Astrocyte (in vitro differentiated cells and primary cell): ENCODE data around the gene RFX1. TPM values are rescaled to one million over a fixed set of nuclear protein-coding genes. Genes with fewer than 3 reads are reported as not detected.

Source experiments
- DNase-seq: peaks from one replicate; pipeline ENCODE4 v3.0.0-alpha.2; 2010; ENCODE audit warnings: low read depth
- FAIRE-seq: peaks from 2 replicates; lab custom pipeline; 2011; peaks lifted over from hg19 to GRCh38; lab: Jason Lieb, UNC
- H2AFZ ChIP-seq: 2 replicates; pipeline ENCODE4 v1.6.0; 2012; ENCODE audit warnings: low read depth, low read length, inconsistent platforms
- H3K27ac ChIP-seq: 2 replicates; pipeline ENCODE4 v1.5.1; 2011; ENCODE audit warnings: low read depth, low read length, inconsistent platforms
- H3K27me3 ChIP-seq: 2 replicates; pipeline ENCODE4 v1.6.0; 2011; ENCODE audit warnings: low read length, inconsistent platforms; ENCODE audit not compliant: insufficient read depth
- H3K36me3 ChIP-seq: 2 replicates; pipeline ENCODE4 v1.5.1; 2011; ENCODE audit warnings: low read length, inconsistent platforms; ENCODE audit not compliant: insufficient read depth
- H3K4me1 ChIP-seq: 2 replicates; pipeline ENCODE4 v1.5.1; 2011; ENCODE audit warnings: low read length, inconsistent platforms; ENCODE audit not compliant: insufficient read depth
- H3K4me2 ChIP-seq: 2 replicates; pipeline ENCODE4 v1.6.0; 2012; ENCODE audit warnings: low read length, inconsistent platforms
- H3K4me3 ChIP-seq: 2 replicates; pipeline ENCODE4 v1.5.1; 2011; ENCODE audit warnings: low read depth, mild to moderate bottlenecking, low read length, inconsistent platforms; ENCODE audit not compliant: insufficient read depth
- H3K79me2 ChIP-seq: 2 replicates; pipeline ENCODE4 v1.6.0; 2012; ENCODE audit warnings: mild to moderate bottlenecking, low read length, inconsistent platforms; ENCODE audit not compliant: insufficient read depth
- H3K9ac ChIP-seq: 2 replicates; pipeline ENCODE4 v1.6.0; 2012; ENCODE audit warnings: mild to moderate bottlenecking, low read length, inconsistent platforms
- H3K9me3 ChIP-seq: 2 replicates; pipeline ENCODE4 v1.5.1; 2012; ENCODE audit warnings: low read depth, mild to moderate bottlenecking, low read length, inconsistent platforms; ENCODE audit not compliant: insufficient read depth
- H4K20me1 ChIP-seq: 2 replicates; pipeline ENCODE4 v1.6.0; 2012; ENCODE audit warnings: low read length, inconsistent platforms; ENCODE audit not compliant: insufficient read depth
- H3K27ac Mint-ChIP-seq: one replicate; pipeline ENCODE4 v1.8.0; 2021; ENCODE audit warnings: mild to moderate bottlenecking, mixed read lengths; ENCODE audit not compliant: unreplicated experiment
- H3K27me3 Mint-ChIP-seq: one replicate; pipeline ENCODE4 v1.8.0; 2021; ENCODE audit warnings: low read depth, mixed read lengths; ENCODE audit not compliant: unreplicated experiment
- H3K36me3 Mint-ChIP-seq: one replicate; pipeline ENCODE4 v1.8.0; 2021; ENCODE audit warnings: low read depth, mixed read lengths; ENCODE audit not compliant: unreplicated experiment
- H3K4me1 Mint-ChIP-seq: one replicate; pipeline ENCODE4 v1.8.0; 2021; ENCODE audit warnings: low read depth, mixed read lengths; ENCODE audit not compliant: unreplicated experiment
- H3K4me3 Mint-ChIP-seq: one replicate; pipeline ENCODE4 v1.8.0; 2021; ENCODE audit warnings: mild to moderate bottlenecking, moderate library complexity, mixed read lengths; ENCODE audit not compliant: unreplicated experiment
- H3K9me3 Mint-ChIP-seq: one replicate; pipeline ENCODE4 v1.8.0; 2021; ENCODE audit warnings: mild to moderate bottlenecking, mixed read lengths; ENCODE audit not compliant: unreplicated experiment
- CTCF ChIP-seq: IDR thresholded peaks from 2 replicates; pipeline ENCODE4 v1.5.1; 2011; ENCODE audit warnings: low read depth, mild to moderate bottlenecking, inconsistent platforms, low read length, moderate library complexity; ENCODE audit not compliant: insufficient read depth
- EZH2 ChIP-seq: IDR thresholded peaks from 2 replicates; pipeline ENCODE4 v1.6.1; 2012; ENCODE audit warnings: mild to moderate bottlenecking, low read length, inconsistent platforms; ENCODE audit not compliant: insufficient read depth
- total RNA-seq: library from RNA; stranded (reverse); gene quantifications from 2 replicates; pipeline ENCODE4 v1.2.1, GENCODE V29; 2021

Gene RFX1
- total RNA-seq, 1 donor from 2014 or later: 11.8 TPM

DNA sequence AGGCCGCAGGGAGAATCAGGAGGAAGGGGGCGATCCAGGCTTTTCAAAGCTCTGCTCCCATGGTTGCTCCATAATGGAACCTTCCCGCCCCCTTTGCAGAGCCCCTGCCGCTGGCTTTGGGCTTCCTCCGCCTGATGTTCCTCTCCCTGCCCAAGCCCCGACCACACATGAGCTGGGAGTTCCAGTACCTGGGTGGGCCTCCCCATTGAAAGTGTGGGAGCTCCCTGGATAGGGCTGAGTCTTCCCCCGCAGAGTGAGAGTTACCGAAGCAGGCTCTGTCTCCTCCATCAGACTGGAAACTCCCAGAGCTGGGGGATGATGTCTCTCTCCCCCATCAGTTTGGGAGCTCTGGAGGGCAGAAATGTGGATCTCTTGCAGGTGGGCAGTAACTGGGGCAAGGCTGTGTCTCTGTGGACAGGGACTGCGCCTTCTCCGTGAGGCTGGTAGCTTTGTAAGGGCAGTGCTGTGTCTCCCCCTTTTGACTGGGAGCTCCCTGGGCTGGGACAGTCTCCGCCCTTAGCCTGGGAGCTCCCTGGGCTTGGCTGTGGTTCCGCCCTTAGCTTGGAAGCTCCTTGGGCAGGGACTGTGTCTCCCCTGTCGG, 53.1 kb downstream of the RFX1 start:
- no peak for FAIRE-seq
- Histone ChIP-seq H3K9ac (peak overlapping the region; percentile 83), H3K4me3 (peak overlapping the region; percentile 69), H3K27me3 (no peaks in the 10 kb centered on the region), H3K9me3 (no peaks in the 10 kb centered on the region), H3K4me1 (peaks cover 7% of the 10 kb centered on the region), H3K27ac (no peak overlapping the region), H2AFZ (no peak overlapping the region), H4K20me1 (peaks cover 20% of the 10 kb centered on the region), H3K79me2 (peaks cover 19% of the 10 kb centered on the region), H3K4me2 (peak overlapping the region; percentile 96), H3K36me3 (peaks cover 6% of the 10 kb centered on the region)
- no peaks in the 10 kb centered on the region for H3K9me3 Mint-ChIP-seq
- peak overlapping the region; percentile 47 for H3K27ac Mint-ChIP-seq
- H3K4me1 Mint-ChIP-seq: peaks cover 3% of the 10 kb centered on the region
- no peak for DNase-seq
- peaks cover 7% of the 10 kb centered on the region for H3K36me3 Mint-ChIP-seq
- TF ChIP-seq CTCF (no peak), EZH2 (no peak)
- peak overlapping the region; percentile 89 for H3K4me3 Mint-ChIP-seq
- no peaks in the 10 kb centered on the region for H3K27me3 Mint-ChIP-seq

DNA sequence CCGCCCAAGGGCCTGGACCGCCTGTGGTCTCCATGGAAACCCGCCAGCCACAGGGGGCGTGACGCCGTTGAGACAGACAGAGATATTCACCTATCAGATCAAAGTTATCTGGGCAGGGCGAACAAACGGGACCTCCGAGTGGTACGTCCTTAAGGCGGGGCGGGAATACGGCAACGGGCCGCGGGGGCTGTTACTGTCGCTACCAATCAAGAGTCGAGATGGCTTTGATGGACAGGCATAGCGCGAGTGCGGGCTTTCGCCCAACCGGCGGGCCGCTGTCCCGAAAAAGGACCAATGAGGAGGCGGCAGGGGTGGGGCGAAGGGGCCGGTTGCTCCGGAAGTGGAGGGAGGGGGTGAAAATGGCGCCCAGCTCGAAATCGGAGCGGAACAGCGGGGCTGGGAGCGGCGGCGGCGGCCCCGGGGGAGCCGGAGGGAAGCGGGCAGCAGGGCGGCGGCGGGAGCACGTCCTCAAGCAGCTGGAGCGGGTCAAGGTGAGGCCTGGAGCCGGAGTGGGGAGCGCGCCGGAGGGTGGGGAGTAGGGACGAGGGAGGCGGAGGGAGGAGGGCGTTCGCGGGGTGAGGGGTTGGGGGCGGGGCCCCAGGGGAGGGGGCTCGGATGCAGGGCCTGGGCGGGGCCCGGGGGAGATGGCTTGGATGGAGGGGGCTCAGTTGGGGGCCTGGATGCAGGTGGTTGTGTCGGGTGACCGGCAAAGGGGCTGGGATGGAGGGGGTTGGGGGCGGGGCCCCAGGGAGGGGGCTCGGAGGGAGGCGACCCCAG, 53.8 kb downstream of the RFX1 start, which contains the start of gene DCAF15:
TSS of gene DCAF15 (plus strand) at position 356 of the 777 bp plus-strand sequence. CDS start at position 360, 4 bp downstream.
- peak within 1 kb of the TSS; percentile 84 for H2AFZ ChIP-seq
- no peaks in the 10 kb centered on the region for H3K27me3 ChIP-seq
- H3K4me3 Mint-ChIP-seq: peak within 1 kb of the TSS; percentile 89
- DNase-seq (peak; percentile 98), FAIRE-seq (peak; percentile 90)
- H3K9ac ChIP-seq: peak within 1 kb of the TSS; percentile 83
- H3K9me3 ChIP-seq: no peaks in the 10 kb centered on the region
- no peaks in the 10 kb centered on the region for H3K9me3 Mint-ChIP-seq
- H3K27me3 Mint-ChIP-seq: no peaks in the 10 kb centered on the region
- no peak for TF ChIP-seq CTCF
- no peak for TF ChIP-seq EZH2
- peaks cover 18% of the 10 kb centered on the region for H4K20me1 ChIP-seq
- H3K4me2 ChIP-seq: peak within 1 kb of the TSS; percentile 96
- H3K4me1 ChIP-seq: peaks cover 7% of the 10 kb centered on the region
- peaks cover 19% of the 10 kb centered on the region for H3K79me2 ChIP-seq
- peaks cover 6% of the 10 kb centered on the region for H3K36me3 Mint-ChIP-seq
- H3K27ac ChIP-seq: peak within 1 kb of the TSS; percentile 75
- peaks cover 6% of the 10 kb centered on the region for H3K36me3 ChIP-seq
- H3K27ac Mint-ChIP-seq: peak within 1 kb of the TSS; percentile 62
- H3K4me1 Mint-ChIP-seq: peaks cover 3% of the 10 kb centered on the region
- H3K4me3 ChIP-seq: peak within 1 kb of the TSS; percentile 69
